ENCODE measurements around the gene TEX44.

TEX44 gene

DNA sequence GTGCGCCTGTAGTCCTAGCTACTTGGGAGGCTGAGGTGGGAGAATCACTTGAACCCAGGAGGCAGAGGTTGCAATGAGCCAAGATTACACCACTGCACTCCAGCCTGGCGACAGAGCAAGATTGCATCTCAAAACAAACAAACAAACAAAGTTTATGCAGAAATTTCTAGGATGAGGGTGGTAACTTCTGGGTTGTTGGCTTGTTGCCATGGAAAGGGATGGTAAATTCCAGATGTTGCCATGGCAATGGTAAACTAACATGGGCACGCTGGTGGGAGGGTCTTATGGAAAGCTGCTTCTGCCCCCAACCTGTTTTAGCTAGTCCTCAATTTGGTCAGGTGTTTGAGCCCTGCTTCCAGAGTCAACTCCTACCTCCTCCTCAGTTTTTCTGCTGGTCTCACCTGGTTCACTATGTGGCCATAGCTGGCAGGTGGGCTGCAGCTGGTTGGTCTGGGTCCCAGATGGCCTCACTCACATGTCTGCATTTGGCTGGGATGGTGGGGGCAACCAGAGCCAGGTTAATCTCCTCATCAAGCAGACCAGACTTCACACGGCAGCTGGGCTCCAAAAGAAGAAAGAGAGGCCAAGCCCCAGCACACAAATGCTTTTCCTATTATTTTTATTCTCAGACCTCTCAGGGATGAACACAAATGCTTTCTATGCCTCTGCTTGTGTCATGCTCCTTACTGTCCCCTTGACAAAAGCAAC is 26.6 kb upstream of the TEX44 start:
- Histone ChIP-seq H3K27me3 (ENCODE audit: control insufficient read depth, low read length) (no peaks in the 10 kb centered on the region), H3K9me3 (ENCODE audit: control insufficient read depth, insufficient read depth, low read length) (no peaks in the 10 kb centered on the region), H3F3A (ENCODE audit: control insufficient read depth, insufficient read depth) (no peaks in the 10 kb centered on the region), H3K27ac (ENCODE audit: low read depth, low read length) (no peak overlapping the region), H3K36me3 (ENCODE audit: control insufficient read depth, low read length) (no peaks in the 10 kb centered on the region), H4K20me1 (ENCODE audit: control insufficient read depth, insufficient read depth, low read depth, low read length) (no peaks in the 10 kb centered on the region), H3K79me2 (ENCODE audit: control insufficient read depth, low read length) (no peaks in the 10 kb centered on the region), H3K4me2 (ENCODE audit: low read length) (no peak overlapping the region), H3K4me3 (ENCODE audit: low read length) (no peak overlapping the region), H3K4me1 (ENCODE audit: control insufficient read depth, low read length) (peaks cover 8% of the 10 kb centered on the region), H3K9me2 (replicated peaks; ENCODE audit: control insufficient read depth, low read length) (no peaks in the 10 kb centered on the region)
- TF ChIP-seq, protein P1, sequence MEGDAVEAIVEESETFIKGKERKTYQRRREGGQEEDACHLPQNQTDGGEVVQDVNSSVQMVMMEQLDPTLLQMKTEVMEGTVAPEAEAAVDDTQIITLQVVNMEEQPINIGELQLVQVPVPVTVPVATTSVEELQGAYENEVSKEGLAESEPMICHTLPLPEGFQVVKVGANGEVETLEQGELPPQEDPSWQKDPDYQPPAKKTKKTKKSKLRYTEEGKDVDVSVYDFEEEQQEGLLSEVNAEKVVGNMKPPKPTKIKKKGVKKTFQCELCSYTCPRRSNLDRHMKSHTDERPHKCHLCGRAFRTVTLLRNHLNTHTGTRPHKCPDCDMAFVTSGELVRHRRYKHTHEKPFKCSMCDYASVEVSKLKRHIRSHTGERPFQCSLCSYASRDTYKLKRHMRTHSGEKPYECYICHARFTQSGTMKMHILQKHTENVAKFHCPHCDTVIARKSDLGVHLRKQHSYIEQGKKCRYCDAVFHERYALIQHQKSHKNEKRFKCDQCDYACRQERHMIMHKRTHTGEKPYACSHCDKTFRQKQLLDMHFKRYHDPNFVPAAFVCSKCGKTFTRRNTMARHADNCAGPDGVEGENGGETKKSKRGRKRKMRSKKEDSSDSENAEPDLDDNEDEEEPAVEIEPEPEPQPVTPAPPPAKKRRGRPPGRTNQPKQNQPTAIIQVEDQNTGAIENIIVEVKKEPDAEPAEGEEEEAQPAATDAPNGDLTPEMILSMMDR (IDR thresholded peaks at IDR 0.05; ENCODE audit: low read depth, low read length, poor library complexity, severe bottlenecking): no peak

DNA sequence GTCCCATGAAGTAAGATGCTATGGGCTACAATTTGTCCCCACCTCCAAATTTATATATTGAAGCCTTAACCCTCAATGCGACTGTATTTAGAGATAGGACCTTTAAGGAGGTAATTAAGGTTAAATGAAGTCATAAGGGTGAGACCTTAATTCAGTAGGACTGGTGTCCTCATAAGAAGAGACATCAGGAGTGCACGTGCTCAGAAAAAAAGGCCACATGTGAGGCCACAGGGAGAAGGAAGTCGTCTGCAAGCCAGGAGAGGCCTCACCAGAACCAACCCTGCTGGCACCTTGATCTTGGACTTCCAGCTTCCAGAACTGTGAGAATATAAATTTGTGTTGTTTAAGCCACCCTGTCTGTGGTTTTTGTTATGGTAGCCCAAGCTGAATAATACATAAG is 25.5 kb upstream of the TEX44 start:
- Histone ChIP-seq H3K9me2 (replicated peaks; ENCODE audit: control insufficient read depth, low read length) (no peaks in the 10 kb centered on the region), H3K27me3 (ENCODE audit: control insufficient read depth, low read length) (no peaks in the 10 kb centered on the region), H3K4me2 (ENCODE audit: low read length) (no peak overlapping the region), H3K36me3 (ENCODE audit: control insufficient read depth, low read length) (no peaks in the 10 kb centered on the region), H3K27ac (ENCODE audit: low read depth, low read length) (no peak overlapping the region), H3K4me1 (ENCODE audit: control insufficient read depth, low read length) (peaks cover 8% of the 10 kb centered on the region), H4K20me1 (ENCODE audit: control insufficient read depth, insufficient read depth, low read depth, low read length) (no peaks in the 10 kb centered on the region), H3K79me2 (ENCODE audit: control insufficient read depth, low read length) (no peaks in the 10 kb centered on the region), H3F3A (ENCODE audit: control insufficient read depth, insufficient read depth) (no peaks in the 10 kb centered on the region), H3K9me3 (ENCODE audit: control insufficient read depth, insufficient read depth, low read length) (no peaks in the 10 kb centered on the region), H3K4me3 (ENCODE audit: low read length) (no peak overlapping the region)
- no peak for TF ChIP-seq EZH2phosphoT487 (IDR thresholded peaks at IDR 0.05; ENCODE audit: borderline replicate concordance, low read length)
- TF ChIP-seq, protein P1 (IDR thresholded peaks at IDR 0.05; ENCODE audit: low read depth, low read length, poor library complexity, severe bottlenecking): no peak

DNA sequence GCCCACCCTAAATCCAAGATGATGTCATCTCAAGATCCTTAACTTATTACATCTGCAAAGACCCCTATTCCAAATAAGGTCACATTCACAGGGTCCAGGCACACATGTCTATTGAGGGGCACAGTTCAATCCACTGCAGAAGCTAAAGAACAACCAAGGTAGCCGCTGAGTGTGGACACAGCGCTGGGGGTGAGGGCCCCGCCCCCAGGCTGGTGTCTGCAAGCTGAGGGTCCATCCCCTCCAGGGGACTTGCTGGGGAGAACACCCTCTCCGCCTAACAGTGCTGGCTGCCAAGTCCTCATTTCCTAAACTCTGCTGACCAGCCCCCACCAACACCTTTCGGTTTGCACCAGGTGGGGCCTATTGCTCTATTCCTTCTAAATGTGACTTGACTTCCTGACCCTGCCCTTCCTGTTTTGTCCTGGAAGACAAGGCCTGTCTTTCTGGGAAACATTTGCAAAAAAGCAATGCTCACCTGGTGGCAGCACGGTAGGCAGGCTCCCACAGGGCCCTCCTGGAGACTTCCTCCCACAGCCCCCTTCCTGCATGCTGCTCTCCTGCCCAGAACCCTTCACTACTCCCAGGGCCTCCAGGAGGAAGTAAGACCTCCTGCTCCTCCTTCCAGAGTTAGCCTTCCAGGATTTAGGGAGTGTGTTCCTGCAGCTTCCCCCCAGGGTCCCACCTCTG is 24.4 kb upstream of the TEX44 start:
- Histone ChIP-seq H3K4me3 (ENCODE audit: low read length) (no peak overlapping the region), H3K27me3 (ENCODE audit: control insufficient read depth, low read length) (no peaks in the 10 kb centered on the region), H3K36me3 (ENCODE audit: control insufficient read depth, low read length) (no peaks in the 10 kb centered on the region), H3F3A (ENCODE audit: control insufficient read depth, insufficient read depth) (no peaks in the 10 kb centered on the region), H3K9me3 (ENCODE audit: control insufficient read depth, insufficient read depth, low read length) (no peaks in the 10 kb centered on the region), H3K4me2 (ENCODE audit: low read length) (no peak overlapping the region), H3K79me2 (ENCODE audit: control insufficient read depth, low read length) (no peaks in the 10 kb centered on the region), H3K27ac (ENCODE audit: low read depth, low read length) (no peak overlapping the region), H3K9me2 (replicated peaks; ENCODE audit: control insufficient read depth, low read length) (no peaks in the 10 kb centered on the region), H3K4me1 (ENCODE audit: control insufficient read depth, low read length) (peaks cover 8% of the 10 kb centered on the region), H4K20me1 (ENCODE audit: control insufficient read depth, insufficient read depth, low read depth, low read length) (no peaks in the 10 kb centered on the region)
- TF ChIP-seq, protein P1 (IDR thresholded peaks at IDR 0.05; ENCODE audit: low read depth, low read length, poor library complexity, severe bottlenecking): no peak
- no peak for TF ChIP-seq EZH2phosphoT487 (IDR thresholded peaks at IDR 0.05; ENCODE audit: borderline replicate concordance, low read length)
